GM12873 (cell line): ENCODE results near the gene ANHX.

Experiments used
- CTCF ChIP-seq: IDR thresholded peaks from 2 replicates; pipeline ENCODE4 v1.5.1; 2012; ENCODE audit warnings: low read depth, mild to moderate bottlenecking, moderate library complexity, low read length, control low read depth; ENCODE audit not compliant: insufficient read depth; ENCODE audit errors: missing control alignments

ANHX gene

GRCh38 chr12:133202493-133203343 lies 33.0 kb downstream of the ANHX start:
- no peak for TF ChIP-seq CTCF

DNA sequence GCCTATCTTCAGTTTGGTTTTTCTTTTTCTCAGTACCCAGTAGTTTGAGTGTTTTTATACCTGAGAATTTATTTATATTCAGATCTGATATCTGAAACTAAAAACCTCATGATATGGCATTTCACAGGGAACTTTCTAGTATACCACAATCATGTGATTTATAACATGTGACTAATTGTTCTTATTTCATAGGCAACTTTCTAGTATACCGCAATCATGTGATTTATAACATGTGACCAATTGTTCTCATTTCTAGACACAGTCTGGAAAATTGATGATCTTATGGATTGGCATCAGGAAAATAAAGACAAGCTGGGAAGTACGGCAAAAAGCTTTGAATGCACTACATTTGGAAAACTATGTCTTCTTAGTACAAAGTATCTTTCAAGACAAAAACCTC lies 33.8 kb downstream of the ANHX start:
- TF ChIP-seq CTCF = no peak

DNA sequence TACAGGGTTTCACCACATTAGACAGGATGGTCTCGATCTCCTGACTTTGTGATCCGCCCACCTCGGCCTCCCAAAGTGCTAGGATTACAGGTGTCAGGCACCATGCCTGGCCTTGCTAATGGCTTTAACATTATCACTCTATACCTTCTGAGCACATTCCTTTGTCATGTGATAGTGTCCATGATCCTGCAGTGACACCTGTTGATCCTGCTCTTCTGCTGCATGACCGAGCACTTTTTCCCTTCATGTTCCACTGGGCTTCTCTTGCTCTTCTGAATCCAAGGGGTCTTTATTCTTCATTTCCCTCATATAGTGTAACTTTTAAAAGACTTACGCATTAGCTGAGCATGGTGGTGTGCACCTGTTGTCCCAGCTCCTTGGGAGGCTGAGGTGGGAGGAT lies 42.8 kb downstream of the ANHX start:
- no peak for TF ChIP-seq CTCF

DNA sequence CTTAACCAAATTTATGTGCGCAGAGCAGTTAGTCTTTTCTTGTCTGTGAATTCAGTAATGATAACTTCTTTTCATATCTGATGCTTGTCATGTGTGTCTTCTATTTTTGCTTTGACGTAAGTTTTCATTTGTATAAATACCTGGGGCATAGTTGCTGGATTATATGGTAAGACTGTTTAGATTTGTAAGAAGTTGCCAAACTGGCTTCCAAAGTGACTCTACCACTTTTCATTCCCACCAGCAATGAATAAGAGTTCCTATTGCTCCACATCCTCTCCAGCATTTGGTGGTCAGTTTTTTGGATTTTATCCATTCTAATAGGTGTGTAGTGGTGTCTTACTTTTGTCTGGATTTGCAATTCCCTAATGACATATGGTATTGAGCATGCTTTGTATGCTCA lies 45.5 kb downstream of the ANHX start:
- no peak for TF ChIP-seq CTCF

DNA sequence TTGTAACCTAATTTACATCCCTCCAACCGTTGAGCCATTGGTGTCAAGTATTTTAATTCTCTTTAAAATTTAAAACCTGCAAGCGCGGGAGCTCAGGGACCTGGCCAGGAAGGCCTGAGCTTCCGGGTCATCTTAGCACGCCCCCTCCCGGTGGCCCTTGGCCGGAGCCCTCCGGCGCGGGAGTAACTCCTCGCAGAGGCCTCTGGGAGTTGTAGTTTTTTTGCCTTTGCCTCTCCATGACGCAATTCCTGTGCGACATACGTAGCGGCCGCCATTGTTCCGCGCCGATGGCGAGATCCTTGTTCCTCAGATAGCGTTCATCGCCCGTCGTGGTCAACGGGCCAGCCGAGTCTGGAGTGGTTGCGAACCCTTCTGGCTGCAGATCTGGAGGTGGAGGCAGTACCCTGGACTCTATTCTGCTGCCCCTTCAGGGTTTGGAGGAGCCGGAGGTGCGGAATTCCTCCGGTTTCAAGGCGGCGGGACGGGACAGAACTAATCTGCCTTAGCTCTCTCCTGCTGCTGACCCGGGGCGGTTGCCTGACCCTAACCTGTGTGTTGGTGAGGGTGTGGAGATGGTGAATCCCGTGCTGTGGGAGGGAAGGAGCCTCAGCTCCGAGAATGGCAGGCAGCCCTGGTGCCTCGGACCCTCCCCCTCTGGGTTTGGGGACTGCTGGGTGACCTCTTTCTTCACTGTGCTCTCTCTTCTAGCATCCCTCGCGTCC lies 54.3 kb downstream of the ANHX start, which contains the start of gene ZNF268:
Gene ZNF268 (plus strand): TSS at position 258 of the 722 bp plus-strand sequence. CDS start 503 bp downstream, outside the sequence.
- TF ChIP-seq CTCF = peak; percentile 89

DNA sequence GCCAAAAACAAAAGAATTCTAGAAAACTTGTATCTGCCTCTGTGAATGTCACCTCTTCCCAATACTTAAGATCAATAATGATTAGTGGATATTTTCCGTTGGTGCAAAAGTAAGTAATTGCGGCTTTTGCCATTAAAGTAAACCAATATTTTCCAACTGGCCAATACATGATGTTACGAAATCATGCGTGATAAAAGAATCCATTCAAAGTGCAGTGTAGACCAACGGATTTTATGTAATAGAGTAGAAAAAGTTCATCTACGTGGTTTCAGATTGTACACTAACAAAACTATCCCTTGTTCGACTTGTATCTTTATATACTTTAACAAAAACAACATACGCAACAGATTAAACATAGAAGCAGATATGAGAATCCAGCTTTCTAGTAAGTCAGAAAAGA lies 55.0 kb downstream of the ANHX start:
- TF ChIP-seq CTCF = no peak

DNA sequence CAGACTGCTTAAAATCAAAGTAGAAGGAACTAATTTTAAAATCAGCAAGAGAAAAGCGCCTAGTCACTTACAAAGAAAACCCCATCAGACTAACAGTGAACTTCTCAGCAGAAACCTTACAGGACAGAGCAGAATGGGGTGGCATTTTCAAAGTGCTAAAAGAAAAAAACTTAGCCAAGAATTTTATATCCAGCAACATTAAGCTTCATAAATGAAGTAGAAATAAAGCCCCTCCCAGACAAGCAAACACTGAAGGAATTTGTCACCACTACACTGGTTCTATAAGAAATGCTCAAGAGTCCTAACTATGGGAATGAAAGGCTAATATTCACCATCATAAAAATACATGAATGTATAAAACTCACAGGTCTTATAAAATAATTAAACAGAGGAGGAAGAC lies 60.8 kb downstream of the ANHX start:
- TF ChIP-seq CTCF = no peak
